ENCODE results near the gene RUFY1. TPM values are rescaled to one million over a fixed set of nuclear protein-coding genes. Genes with fewer than 3 reads are reported as not detected.
"Not testable (repeated sequence)": the region's sequence is repeated elsewhere in the genome, so short reads cannot be mapped to it uniquely, and the experiment has no call there.

RUFY1 gene
- polyA plus RNA-seq, 1 experiment, result 25.6 TPM

GRCh38 chr5:179534431-179534830 is 15.9 kb upstream of the RUFY1 start:
- no peak for DNase-seq (ENCODE audit: low read depth)
- ChIA-PET CTCF (no interaction called here), POLR2A (no interaction called here)
- Histone ChIP-seq H3K36me3 (ENCODE audit: control insufficient read depth, insufficient read depth, low read length) (no peaks in the 10 kb centered on the region), H3K4me3 (ENCODE audit: low read depth, low read length) (no peak overlapping the region), H3K27me3 (ENCODE audit: control insufficient read depth, insufficient read depth, low read length) (no peaks in the 10 kb centered on the region)
- TF ChIP-seq CTCF (IDR thresholded peaks at IDR 0.05; ENCODE audit: insufficient read depth, low read depth, low read length), result no peak

GRCh38 chr5:179536676-179537075 is 13.7 kb upstream of the RUFY1 start:
- peak; percentile 62 for DNase-seq (ENCODE audit: low read depth)
- no peaks in the 10 kb centered on the region for H3K36me3 ChIP-seq (ENCODE audit: control insufficient read depth, insufficient read depth, low read length)
- H3K4me3 ChIP-seq (ENCODE audit: low read depth, low read length), result no peak overlapping the region
- TF ChIP-seq CTCF (IDR thresholded peaks at IDR 0.05; ENCODE audit: insufficient read depth, low read depth, low read length), result no peak
- CTCF ChIA-PET, result interaction anchor here (1.0 kb wide), 1 partner anchor 9 kb away, joined by 3 read pairs; no protein-coding TSS in a partner anchor
- POLR2A ChIA-PET, result no interaction called here
- no peaks in the 10 kb centered on the region for H3K27me3 ChIP-seq (ENCODE audit: control insufficient read depth, insufficient read depth, low read length)

GRCh38 chr5:179542170-179542569 is 8.2 kb upstream of the RUFY1 start:
- DNase-seq (ENCODE audit: low read depth), result no peak
- no peak for TF ChIP-seq CTCF (IDR thresholded peaks at IDR 0.05; ENCODE audit: insufficient read depth, low read depth, low read length)
- no peak overlapping the region for H3K4me3 ChIP-seq (ENCODE audit: low read depth, low read length)
- ChIA-PET POLR2A (no interaction called here), CTCF (interaction anchor here (1.2 kb wide), 1 partner anchor 42 kb away, joined by 3 read pairs; no protein-coding TSS in a partner anchor)
- H3K27me3 ChIP-seq (ENCODE audit: control insufficient read depth, insufficient read depth, low read length), result no peaks in the 10 kb centered on the region
- no peaks in the 10 kb centered on the region for H3K36me3 ChIP-seq (ENCODE audit: control insufficient read depth, insufficient read depth, low read length)

- DNase-seq (ENCODE audit: low read depth); H3K27me3 ChIP-seq (ENCODE audit: control insufficient read depth, insufficient read depth, low read length); H3K36me3 ChIP-seq (ENCODE audit: control insufficient read depth, insufficient read depth, low read length); POLR2A ChIA-PET; CTCF ChIA-PET; H3K4me3 ChIP-seq (ENCODE audit: low read depth, low read length): not testable (repeated sequence)
Measured at GRCh38 chr5:179543275-179543674, 7.1 kb upstream of the RUFY1 start.

GRCh38 chr5:179553006-179553405 is 2.7 kb downstream of the RUFY1 start:
- no peaks in the 10 kb centered on the region for H3K27me3 ChIP-seq (ENCODE audit: control insufficient read depth, insufficient read depth, low read length)
- POLR2A ChIA-PET, result no interaction called here
- CTCF ChIA-PET, result no interaction called here
- no peak overlapping the region for H3K4me3 ChIP-seq (ENCODE audit: low read depth, low read length)
- no peaks in the 10 kb centered on the region for H3K36me3 ChIP-seq (ENCODE audit: control insufficient read depth, insufficient read depth, low read length)
- TF ChIP-seq CTCF (IDR thresholded peaks at IDR 0.05; ENCODE audit: insufficient read depth, low read depth, low read length), result no peak
- no peak for DNase-seq (ENCODE audit: low read depth)

- POLR2A ChIA-PET, result no interaction called here
- CTCF ChIA-PET, result no interaction called here
- no peaks in the 10 kb centered on the region for H3K27me3 ChIP-seq (ENCODE audit: control insufficient read depth, insufficient read depth, low read length)
- no peak overlapping the region for H3K4me3 ChIP-seq (ENCODE audit: low read depth, low read length)
- no peak for DNase-seq (ENCODE audit: low read depth)
- no peaks in the 10 kb centered on the region for H3K36me3 ChIP-seq (ENCODE audit: control insufficient read depth, insufficient read depth, low read length)
- no peak for TF ChIP-seq CTCF (IDR thresholded peaks at IDR 0.05; ENCODE audit: insufficient read depth, low read depth, low read length)
Measured at GRCh38 chr5:179553875-179554274, 3.5 kb downstream of the RUFY1 start.
